K562 (cell line): ENCODE data around the gene CCDC148. TPM values are rescaled to one million over a fixed set of nuclear protein-coding genes. Genes with fewer than 3 reads are reported as not detected.

Source experiments
- CBX2 ChIP-seq: fragments of 200-600 bp; sonication (generic); IDR thresholded peaks from one replicate; pipeline ENCODE4 v1.6.1; 2012; ENCODE audit warnings: mild to moderate bottlenecking, low read length, inconsistent platforms; ENCODE audit not compliant: insufficient read depth, poor library complexity, severe bottlenecking
- CHD7 ChIP-seq: fragments of 200-600 bp; sonication (generic); IDR thresholded peaks from one replicate; pipeline ENCODE4 v1.6.1; 2012; ENCODE audit warnings: mild to moderate bottlenecking, low read depth, low read length, inconsistent platforms
- ETS1 ChIP-seq: conservative IDR thresholded peaks from 2 replicates; pipeline ENCODE4 v1.6.1; 2011; ENCODE audit warnings: low read depth, mild to moderate bottlenecking, low read length; ENCODE audit not compliant: control insufficient read depth
- HDAC3 ChIP-seq: fragments of 450-650 bp; IDR thresholded peaks from 2 replicates; pipeline ENCODE4 v1.6.1; 2018; ENCODE audit warnings: borderline replicate concordance, mild to moderate bottlenecking, moderate library complexity; ENCODE audit not compliant: partially characterized antibody
- NFRKB ChIP-seq: fragments of 450-650 bp; IDR thresholded peaks from 2 replicates; pipeline ENCODE4 v1.6.1; 2016; ENCODE audit warnings: low read depth
- NFYB ChIP-seq: IDR thresholded peaks from 2 replicates; pipeline ENCODE4 v1.6.1; 2011; ENCODE audit warnings: mild to moderate bottlenecking, moderate library complexity; ENCODE audit not compliant: insufficient read length; ENCODE audit errors: extremely low read depth
- TSHZ1 ChIP-seq: fragments of 250-450 bp; sonication (Bioruptor Pico); IDR thresholded peaks from 2 replicates; pipeline ENCODE4 v1.4.0; 2020; ENCODE audit warnings: mild to moderate bottlenecking, moderate library complexity
- polyA plus RNA-seq, 8 experiments: library from polyadenylated mRNA; depleted of rRNA in 4 of 8; stranded (reverse) in 5 of 8; unstranded in 3 of 8; fragments of >200 nt; fragmentation: Nextera tagmentation in 2 of 8; fragmentation: Illumina TruSeq in 1 of 8; extraction: Ambion mirVana in 2 of 8; extraction: Trizol in 1 of 8; gene quantifications; 2 replicates each; pipeline versions ENCODE4 v1.2.1 to v1.2.3, GENCODE V29; 2011 to 2014; ENCODE audit warnings: inconsistent platforms in 1 of 8, missing spikeins in 1 of 8
- total RNA-seq, 7 experiments: library from RNA; depleted of rRNA in 6 of 7; stranded (reverse); fragments of >200 nt in 6 of 7; fragmentation: Illumina TruSeq in 2 of 7; extraction: Trizol in 2 of 7; gene quantifications; 2 replicates each; pipeline versions ENCODE4 v1.2.1 to v1.2.3, GENCODE V29; 2011 to 2021; ENCODE audit warnings: low replicate concordance in 1 of 7

CCDC148 gene
- total and polyA plus RNA-seq, 9 of the 15 experiments (the other 6 are each of a cell fraction or from before 2014, with no cell fraction given) = 0.10 to 1.4 (median 0.65) TPM

GRCh38 chr2:158457092-158457825, 706 bp upstream of the CCDC148 start (continued):
- TF ChIP-seq TSHZ1 (CRISPR knock-in tag) (no peak), CHD7 (no peak), NFYB (no peak), CBX2 (no peak), NFRKB (peak; percentile 64; the same call in 1 of the 2 replicates), HDAC3 (no peak), ETS1 (0 out of 2 replicates have a peak, but pooled peaks have one; percentile 27)
